Coronary artery (tissue), 2 donors: ENCODE measurements around the gene MRPS10.
"Not testable (repeated sequence)": the region's sequence is repeated elsewhere in the genome, so short reads cannot be mapped to it uniquely, and the experiment has no call there.

Experiments
- DNase-seq: peaks from one replicate; pipeline ENCODE4 v3.0.0-alpha.2; 2017; ENCODE audit warnings: low spot score
- H3K27ac ChIP-seq, 2 donors: fragments of 200-600 bp; sonication (generic); one replicate each; pipeline ENCODE4 v1.5.1; 2016 to 2019
- H3K4me3 ChIP-seq: fragments of 200-600 bp; sonication (generic); 2 replicates; pipeline ENCODE4 v1.5.1; 2016; ENCODE audit warnings: mild to moderate bottlenecking, moderate library complexity
- CTCF ChIP-seq: fragments of 200-600 bp; sonication (generic); IDR thresholded peaks from one replicate; pipeline ENCODE4 v1.5.1; 2019; ENCODE audit warnings: antibody characterized with exemption

MRPS10 gene

GRCh38 chr6:42225419-42225818 is 7.8 kb upstream of the MRPS10 start:
- Histone ChIP-seq H3K4me3 (no peak overlapping the region), H3K27ac (no peak overlapping the region)
- no peak for DNase-seq
- TF ChIP-seq CTCF = no peak

DNA sequence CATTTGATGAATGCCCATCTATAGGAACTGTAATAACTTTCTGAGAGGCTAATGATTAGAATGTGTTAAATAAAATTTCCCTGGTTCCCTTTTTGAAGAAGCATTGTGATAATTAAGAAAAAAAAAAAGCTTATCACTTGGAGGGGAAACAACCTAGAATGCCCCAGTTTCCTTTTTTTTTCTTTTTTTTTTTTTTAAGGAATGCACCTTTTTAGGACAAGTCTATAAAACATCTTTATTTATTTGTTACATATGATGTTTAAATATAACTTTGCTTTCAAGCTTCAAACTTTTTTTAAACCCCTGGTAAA is 7.3 kb upstream of the MRPS10 start:
- DNase-seq = no peak
- Histone ChIP-seq H3K27ac (no peak overlapping the region), H3K4me3 (no peak overlapping the region)
- no peak for TF ChIP-seq CTCF

GRCh38 chr6:42224222-42225028 is 6.8 kb upstream of the MRPS10 start:
- H3K4me3 ChIP-seq = no peak overlapping the region
- TF ChIP-seq CTCF = no peak
- DNase-seq = no peak
- no peak overlapping the region for H3K27ac ChIP-seq

- H3K4me3 ChIP-seq = no peak overlapping the region
- no peak for TF ChIP-seq CTCF
- no peak overlapping the region for H3K27ac ChIP-seq
- no peak for DNase-seq
Measured at GRCh38 chr6:42222448-42222847, 4.8 kb upstream of the MRPS10 start.

- TF ChIP-seq CTCF = no peak
- no peak overlapping the region for H3K4me3 ChIP-seq
- H3K27ac ChIP-seq = no peak overlapping the region
- no peak for DNase-seq
Measured at GRCh38 chr6:42221546-42221945, 3.9 kb upstream of the MRPS10 start.

DNA sequence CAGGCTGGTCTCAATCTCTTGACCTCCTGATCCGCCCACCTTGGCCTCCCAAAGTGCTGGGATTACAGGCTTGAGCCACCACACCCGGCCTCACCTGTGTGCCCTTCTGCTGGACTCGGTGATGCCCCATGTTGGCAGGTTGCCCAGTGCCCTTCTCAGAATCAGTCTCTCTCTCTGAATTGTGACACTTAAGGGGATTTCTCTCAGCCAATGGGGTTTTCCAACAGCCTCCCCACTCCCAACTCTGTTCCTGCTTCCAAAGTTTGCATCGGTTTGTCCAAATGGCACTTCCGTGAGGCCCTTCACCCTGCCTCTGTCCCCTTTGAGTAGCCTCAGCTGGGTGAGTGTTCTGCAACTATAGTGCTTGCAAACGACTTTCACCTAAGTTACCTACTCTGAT is 3.1 kb upstream of the MRPS10 start:
- TF ChIP-seq CTCF = no peak
- H3K4me3 ChIP-seq = no peak overlapping the region
- DNase-seq = no peak
- no peak overlapping the region for H3K27ac ChIP-seq

DNA sequence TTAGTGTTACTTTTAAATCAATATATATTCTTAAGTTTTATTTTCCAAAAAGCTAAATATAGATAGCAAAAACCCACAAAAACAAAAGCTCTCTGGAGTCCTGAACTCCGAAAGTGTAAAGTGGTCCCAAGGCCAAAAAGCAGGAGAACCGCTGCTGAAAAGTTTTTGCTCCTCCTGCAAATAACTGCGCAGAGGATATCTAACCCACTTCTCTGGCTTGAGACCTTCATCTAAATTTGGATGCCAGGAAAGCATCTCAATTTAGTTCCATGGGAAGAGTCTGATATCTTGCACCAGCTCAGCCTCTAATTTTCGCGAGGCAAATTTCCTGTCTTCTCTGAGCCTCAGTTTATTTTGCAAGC is 523 bp downstream of the MRPS10 start:
- H3K27ac ChIP-seq = peak overlapping the region; percentile 44 to 80
- peak overlapping the region; percentile 83 for H3K4me3 ChIP-seq
- DNase-seq = no peak
- no peak for TF ChIP-seq CTCF

DNA sequence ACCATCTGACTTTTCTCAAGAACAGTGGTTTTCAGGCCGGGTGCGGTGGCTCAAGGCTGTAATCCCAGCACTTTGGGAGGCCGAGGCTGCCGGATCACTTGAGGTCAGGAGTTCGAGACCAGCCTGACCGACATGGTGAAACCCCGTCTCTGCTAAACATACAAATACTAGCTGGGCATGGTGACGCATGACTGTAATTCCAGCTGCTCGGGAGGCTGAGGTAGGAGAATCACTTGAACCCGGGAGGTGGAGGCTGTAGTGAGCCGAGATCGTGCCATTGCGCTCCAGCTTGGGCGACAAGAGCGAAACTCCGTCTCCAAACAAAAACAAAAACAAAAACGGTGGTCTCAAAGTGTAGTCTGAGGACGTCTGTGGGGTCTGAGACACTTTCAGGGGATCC is 1.2 kb downstream of the MRPS10 start:
- DNase-seq, H3K27ac ChIP-seq: not testable (repeated sequence)
- peak overlapping the region; percentile 83 for H3K4me3 ChIP-seq
